Measurements from ENCODE around the gene SAMD11.
"Not testable (repeated sequence)": the region's sequence is repeated elsewhere in the genome, so short reads cannot be mapped to it uniquely, and the experiment has no call there.

Gene SAMD11

GRCh38 chr1:974687-975328 lies 51.1 kb downstream of the SAMD11 start:
- no peak for DNase-seq (ENCODE audit: low read depth in 2 of 2, low spot score in 1 of 2)

- no peak for DNase-seq (ENCODE audit: low read depth in 2 of 2, low spot score in 1 of 2)
Observed at GRCh38 chr1:975365-975764, 51.6 kb downstream of the SAMD11 start.

- DNase-seq (ENCODE audit: low read depth in 2 of 2, low spot score in 1 of 2), result peak in 1 of 2 donors; percentile 43
Observed at GRCh38 chr1:975896-976683, 52.4 kb downstream of the SAMD11 start.

GRCh38 chr1:976791-977190 lies 53.1 kb downstream of the SAMD11 start:
- not testable (repeated sequence) for DNase-seq (ENCODE audit: low read depth in 2 of 2, low spot score in 1 of 2)

GRCh38 chr1:978069-978834 lies 54.5 kb downstream of the SAMD11 start:
- no peak for DNase-seq (ENCODE audit: low read depth in 2 of 2, low spot score in 1 of 2)

GRCh38 chr1:978835-979743 lies 55.4 kb downstream of the SAMD11 start:
- DNase-seq (ENCODE audit: low read depth in 2 of 2, low spot score in 1 of 2), result no peak

- no peak for DNase-seq (ENCODE audit: low read depth in 2 of 2, low spot score in 1 of 2)
Observed at GRCh38 chr1:979744-980072, 56.0 kb downstream of the SAMD11 start.

GRCh38 chr1:980137-980571 lies 56.4 kb downstream of the SAMD11 start:
- DNase-seq (ENCODE audit: low read depth in 2 of 2, low spot score in 1 of 2), result no peak

- DNase-seq (ENCODE audit: low read depth in 2 of 2, low spot score in 1 of 2), result no peak
Observed at GRCh38 chr1:980602-981395, 57.1 kb downstream of the SAMD11 start.

GRCh38 chr1:981491-981954 lies 57.8 kb downstream of the SAMD11 start:
- DNase-seq (ENCODE audit: low read depth in 2 of 2, low spot score in 1 of 2), result no peak

GRCh38 chr1:981955-982558 lies 58.3 kb downstream of the SAMD11 start, which contains the start of gene PERM1:
Gene PERM1, minus strand, starts transcription at chr1:982093. Its CDS starts 1,064 bp downstream, at chr1:981029.
- no peak for DNase-seq (ENCODE audit: low read depth in 2 of 2, low spot score in 1 of 2)

- no peak for DNase-seq (ENCODE audit: low read depth in 2 of 2, low spot score in 1 of 2)
Observed at GRCh38 chr1:982765-983436, 59.2 kb downstream of the SAMD11 start.

GRCh38 chr1:983798-984475 lies 60.2 kb downstream of the SAMD11 start:
- peak in 1 of 2 donors; percentile 29 for DNase-seq (ENCODE audit: low read depth in 2 of 2, low spot score in 1 of 2)

GRCh38 chr1:984476-984814 lies 60.7 kb downstream of the SAMD11 start:
- no peak for DNase-seq (ENCODE audit: low read depth in 2 of 2, low spot score in 1 of 2)

GRCh38 chr1:985126-985525 lies 61.4 kb downstream of the SAMD11 start:
- no peak for DNase-seq (ENCODE audit: low read depth in 2 of 2, low spot score in 1 of 2)

- DNase-seq (ENCODE audit: low read depth in 2 of 2, low spot score in 1 of 2), result not testable (repeated sequence)
Observed at GRCh38 chr1:988061-988460, 64.3 kb downstream of the SAMD11 start.

GRCh38 chr1:991275-991674 lies 67.6 kb downstream of the SAMD11 start:
- DNase-seq (ENCODE audit: low read depth in 2 of 2, low spot score in 1 of 2), result not testable (repeated sequence)

GRCh38 chr1:991895-992294 lies 68.2 kb downstream of the SAMD11 start:
- DNase-seq (ENCODE audit: low read depth in 2 of 2, low spot score in 1 of 2), result no peak
